GM18519 (cell line): Measurements from ENCODE around the gene C16orf90.

ENCODE experiments used
- ATAC-seq: cut with Tn5 transposase; IDR thresholded peaks from one replicate; pipeline ENCODE4 v1.9.1; 2021; ENCODE audit warnings: mild to moderate bottlenecking, moderate library complexity; ENCODE audit not compliant: unreplicated experiment, low FRiP score

The C16orf90 gene

GRCh38 chr16:3467921-3468320 is 27.4 kb downstream of the C16orf90 start:
- no peak for ATAC-seq

- ATAC-seq = no peak
Measured at GRCh38 chr16:3467182-3467581, 28.1 kb downstream of the C16orf90 start.

- ATAC-seq = no peak
Measured at GRCh38 chr16:3465911-3466584, 29.2 kb downstream of the C16orf90 start.

- ATAC-seq = no peak
Measured at GRCh38 chr16:3465301-3465700, 30.0 kb downstream of the C16orf90 start.

GRCh38 chr16:3461151-3461550 is 34.1 kb downstream of the C16orf90 start:
- no peak for ATAC-seq

GRCh38 chr16:3460585-3460984 is 34.7 kb downstream of the C16orf90 start:
- ATAC-seq = no peak

- no peak for ATAC-seq
Measured at GRCh38 chr16:3460121-3460520, 35.2 kb downstream of the C16orf90 start.

- ATAC-seq = no peak
Measured at GRCh38 chr16:3459401-3460090, 35.7 kb downstream of the C16orf90 start.

- no peak for ATAC-seq
Measured at GRCh38 chr16:3458852-3459361, 36.4 kb downstream of the C16orf90 start.

- ATAC-seq = no peak
Measured at GRCh38 chr16:3458278-3458851, 36.9 kb downstream of the C16orf90 start.

- ATAC-seq = peak; percentile 65
Measured at GRCh38 chr16:3457434-3458252, 37.6 kb downstream of the C16orf90 start.

- no peak for ATAC-seq
Measured at GRCh38 chr16:3454631-3455147, 40.6 kb downstream of the C16orf90 start.

- no peak for ATAC-seq
Measured at GRCh38 chr16:3454093-3454492, 41.2 kb downstream of the C16orf90 start.

GRCh38 chr16:3444032-3444388 is 51.3 kb downstream of the C16orf90 start:
- ATAC-seq = no peak
